ENCODE measurements around the gene RPTOR. TPM values are rescaled to one million over a fixed set of nuclear protein-coding genes. Genes with fewer than 3 reads are reported as not detected.

The RPTOR gene
- polyA plus RNA-seq, 4 donors: 3.2 to 16.5 (median 10.1) TPM

GRCh38 chr17:80962356-80963329 is 418.0 kb downstream of the RPTOR start:
- H3K4me3 ChIP-seq (ENCODE audit: low read depth in 1 of 3, low read length in 3 of 3): no peak overlapping the region
- DNase-seq (no peak), FAIRE-seq (no peak)
- H3K27ac ChIP-seq (ENCODE audit: low read depth in 1 of 3, low read length in 2 of 3): no peak overlapping the region
- no peaks in the 10 kb centered on the region for H3K27me3 ChIP-seq (ENCODE audit: control insufficient read depth in 3 of 3, insufficient read depth in 3 of 3, low read length in 3 of 3)
- no peaks in the 10 kb centered on the region for H3K9me3 ChIP-seq (ENCODE audit: control insufficient read depth in 2 of 2, insufficient read depth in 1 of 2, low read depth in 1 of 2, low read length in 1 of 2)
- H3K4me1 ChIP-seq (ENCODE audit: control insufficient read depth in 3 of 3, insufficient read depth in 2 of 3, low read depth in 1 of 3, low read length in 2 of 3): peaks cover 0 to 5% (median 0%) of the 10 kb centered on the region in 3 donors
- peaks cover 2 to 61% (median 5%) of the 10 kb centered on the region in 3 donors for H3K36me3 ChIP-seq (ENCODE audit: control insufficient read depth in 3 of 3, insufficient read depth in 2 of 3, low read depth in 1 of 3, low read length in 3 of 3)
- 90 to 94% (median 91%) methylated on average over 37 to 41 of the region's 41 CpGs for WGBS, 3 donors

GRCh38 chr17:80963812-80964543 is 419.3 kb downstream of the RPTOR start:
- FAIRE-seq: no peak
- H3K9me3 ChIP-seq (ENCODE audit: control insufficient read depth in 2 of 2, insufficient read depth in 1 of 2, low read depth in 1 of 2, low read length in 1 of 2): no peaks in the 10 kb centered on the region
- 93 to 94% (median 93%) methylated on average over 47 to 49 of the region's 49 CpGs for WGBS, 3 donors

GRCh38 chr17:80964544-80964856 is 419.9 kb downstream of the RPTOR start:
- Histone ChIP-seq H3K27me3 (ENCODE audit: control insufficient read depth in 3 of 3, insufficient read depth in 3 of 3, low read length in 3 of 3) (no peaks in the 10 kb centered on the region), H3K4me1 (ENCODE audit: control insufficient read depth in 3 of 3, insufficient read depth in 2 of 3, low read depth in 1 of 3, low read length in 2 of 3) (no peaks in the 10 kb centered on the region), H3K4me3 (ENCODE audit: low read depth in 1 of 3, low read length in 3 of 3) (no peak overlapping the region), H3K27ac (ENCODE audit: low read depth in 1 of 3, low read length in 2 of 3) (no peak overlapping the region), H3K36me3 (ENCODE audit: control insufficient read depth in 3 of 3, insufficient read depth in 2 of 3, low read depth in 1 of 3, low read length in 3 of 3) (peaks cover 2 to 57% (median 5%) of the 10 kb centered on the region in 3 donors), H3K9me3 (ENCODE audit: control insufficient read depth in 2 of 2, insufficient read depth in 1 of 2, low read depth in 1 of 2, low read length in 1 of 2) (no peaks in the 10 kb centered on the region)
- 85 to 94% (median 92%) methylated on average over 14 of the region's 14 CpGs for WGBS, 3 donors
- FAIRE-seq (no peak), DNase-seq (no peak)

More at GRCh38 chr17:80963812-80964543, 419.3 kb downstream of the RPTOR start:
- Histone ChIP-seq H3K4me3 (ENCODE audit: low read depth in 1 of 3, low read length in 3 of 3) (no peak overlapping the region), H3K27ac (ENCODE audit: low read depth in 1 of 3, low read length in 2 of 3) (no peak overlapping the region), H3K36me3 (ENCODE audit: control insufficient read depth in 3 of 3, insufficient read depth in 2 of 3, low read depth in 1 of 3, low read length in 3 of 3) (peaks cover 2 to 57% (median 5%) of the 10 kb centered on the region in 3 donors), H3K4me1 (ENCODE audit: control insufficient read depth in 3 of 3, insufficient read depth in 2 of 3, low read depth in 1 of 3, low read length in 2 of 3) (peaks cover 0 to 5% (median 0%) of the 10 kb centered on the region in 3 donors), H3K27me3 (ENCODE audit: control insufficient read depth in 3 of 3, insufficient read depth in 3 of 3, low read length in 3 of 3) (no peaks in the 10 kb centered on the region)
- no peak for DNase-seq

GRCh38 chr17:80964859-80965580 is 420.4 kb downstream of the RPTOR start:
- H3K27ac ChIP-seq (ENCODE audit: low read depth in 1 of 3, low read length in 2 of 3): no peak overlapping the region
- H3K27me3 ChIP-seq (ENCODE audit: control insufficient read depth in 3 of 3, insufficient read depth in 3 of 3, low read length in 3 of 3): peaks cover 0 to under 1% (median 0%) of the 10 kb centered on the region in 3 donors
- H3K9me3 ChIP-seq (ENCODE audit: control insufficient read depth in 2 of 2, insufficient read depth in 1 of 2, low read depth in 1 of 2, low read length in 1 of 2): no peaks in the 10 kb centered on the region
- WGBS, 3 donors: 90 to 93% (median 91%) methylated on average over 31 to 36 of the region's 36 CpGs
- H3K36me3 ChIP-seq (ENCODE audit: control insufficient read depth in 3 of 3, insufficient read depth in 2 of 3, low read depth in 1 of 3, low read length in 3 of 3): peaks cover 2 to 54% (median 5%) of the 10 kb centered on the region in 3 donors
- no peaks in the 10 kb centered on the region for H3K4me1 ChIP-seq (ENCODE audit: control insufficient read depth in 3 of 3, insufficient read depth in 2 of 3, low read depth in 1 of 3, low read length in 2 of 3)
- no peak overlapping the region for H3K4me3 ChIP-seq (ENCODE audit: low read depth in 1 of 3, low read length in 3 of 3)
- FAIRE-seq (no peak), DNase-seq (no peak)

DNA sequence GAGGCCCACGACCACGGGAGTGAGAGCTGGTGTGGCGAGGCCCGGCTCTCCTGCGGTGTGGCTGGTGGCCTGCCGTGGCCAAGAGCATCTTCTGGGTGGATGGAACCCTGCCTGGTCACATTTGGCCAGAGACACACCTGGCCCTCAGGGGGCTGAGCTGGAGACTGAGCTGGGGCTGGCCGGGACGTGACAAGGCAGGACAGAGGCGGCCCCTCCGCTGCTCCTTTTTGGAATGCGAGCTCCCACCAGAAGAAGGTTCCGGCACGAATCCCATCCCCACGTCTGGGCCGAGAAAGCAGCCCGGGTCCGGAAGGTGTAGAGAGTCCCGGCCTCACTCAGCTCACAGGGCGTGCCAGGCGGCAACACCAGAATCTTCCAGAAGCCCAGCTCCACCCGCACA is 421.0 kb downstream of the RPTOR start:
- FAIRE-seq: no peak
- no peak for DNase-seq
- H3K4me1 ChIP-seq (ENCODE audit: control insufficient read depth in 3 of 3, insufficient read depth in 2 of 3, low read depth in 1 of 3, low read length in 2 of 3): no peaks in the 10 kb centered on the region
- H3K9me3 ChIP-seq (ENCODE audit: control insufficient read depth in 2 of 2, insufficient read depth in 1 of 2, low read depth in 1 of 2, low read length in 1 of 2): no peaks in the 10 kb centered on the region
- no peak overlapping the region for H3K27ac ChIP-seq (ENCODE audit: low read depth in 1 of 3, low read length in 2 of 3)
- 91 to 94% (median 94%) methylated on average over 20 to 21 of the region's 21 CpGs for WGBS, 3 donors
- H3K36me3 ChIP-seq (ENCODE audit: control insufficient read depth in 3 of 3, insufficient read depth in 2 of 3, low read depth in 1 of 3, low read length in 3 of 3): peaks cover 2 to 48% (median 5%) of the 10 kb centered on the region in 3 donors
- peaks cover 0 to 7% (median 0%) of the 10 kb centered on the region in 3 donors for H3K27me3 ChIP-seq (ENCODE audit: control insufficient read depth in 3 of 3, insufficient read depth in 3 of 3, low read length in 3 of 3)
- no peak overlapping the region for H3K4me3 ChIP-seq (ENCODE audit: low read depth in 1 of 3, low read length in 3 of 3)

DNA sequence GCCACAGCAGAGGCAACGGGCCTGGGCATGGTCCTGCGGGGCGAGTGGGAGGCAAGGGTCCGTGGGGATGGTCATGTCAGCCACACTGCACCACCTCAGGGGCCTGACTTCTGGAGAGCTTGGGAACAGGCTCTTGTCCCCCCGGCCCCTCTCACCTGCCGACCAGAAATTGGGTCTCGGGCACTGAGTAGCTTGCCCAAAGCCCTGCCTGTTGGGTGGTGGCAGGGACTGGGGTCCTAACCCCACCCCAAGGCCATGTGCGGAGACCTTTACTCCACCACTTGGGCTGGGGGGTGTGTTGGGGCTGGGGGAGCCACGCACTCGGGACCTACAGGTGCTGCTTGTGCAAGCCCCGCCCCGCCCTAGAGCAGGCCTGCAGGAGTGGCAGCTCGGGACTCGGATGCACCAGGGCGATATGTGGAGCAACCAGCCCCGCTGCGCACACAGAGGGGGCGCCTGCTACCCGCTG is 422.8 kb downstream of the RPTOR start:
- Histone ChIP-seq H3K9me3 (ENCODE audit: control insufficient read depth in 2 of 2, insufficient read depth in 1 of 2, low read depth in 1 of 2, low read length in 1 of 2) (no peaks in the 10 kb centered on the region), H3K27ac (ENCODE audit: low read depth in 1 of 3, low read length in 2 of 3) (no peak overlapping the region), H3K4me3 (ENCODE audit: low read depth in 1 of 3, low read length in 3 of 3) (no peak overlapping the region), H3K27me3 (ENCODE audit: control insufficient read depth in 3 of 3, insufficient read depth in 3 of 3, low read length in 3 of 3) (peaks cover 0 to 21% (median 0%) of the 10 kb centered on the region in 3 donors), H3K4me1 (ENCODE audit: control insufficient read depth in 3 of 3, insufficient read depth in 2 of 3, low read depth in 1 of 3, low read length in 2 of 3) (no peaks in the 10 kb centered on the region), H3K36me3 (ENCODE audit: control insufficient read depth in 3 of 3, insufficient read depth in 2 of 3, low read depth in 1 of 3, low read length in 3 of 3) (peaks cover 2 to 32% (median 5%) of the 10 kb centered on the region in 3 donors)
- no peak for DNase-seq
- 53 to 84% (median 72%) methylated on average over 17 to 19 of the region's 19 CpGs for WGBS, 3 donors
- FAIRE-seq: no peak

DNA sequence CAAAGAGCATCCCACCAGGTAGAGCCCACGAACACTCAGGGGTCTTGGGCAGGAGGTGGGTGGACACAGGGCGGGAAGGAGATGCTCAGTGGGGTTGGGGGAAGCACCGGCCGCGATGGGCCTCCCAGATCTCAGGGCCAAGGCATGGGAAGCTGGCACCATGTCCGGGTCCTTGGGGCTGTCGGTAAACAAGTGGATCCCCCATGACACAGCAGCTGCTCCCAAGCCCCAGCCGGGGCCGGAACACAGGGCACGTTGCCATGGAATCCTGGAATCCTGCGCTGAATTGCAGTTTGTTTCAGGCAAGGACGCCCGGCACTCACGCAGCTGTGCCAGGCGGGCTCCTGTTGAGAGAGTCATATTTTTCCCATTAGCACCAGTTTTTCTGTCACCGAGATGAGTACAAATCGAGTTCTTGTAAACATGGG is 424.0 kb downstream of the RPTOR start:
- 35 to 43% (median 38%) methylated on average over 17 of the region's 17 CpGs for WGBS, 3 donors
- H3K27ac ChIP-seq (ENCODE audit: low read depth in 1 of 3, low read length in 2 of 3): no peak overlapping the region
- H3K9me3 ChIP-seq (ENCODE audit: control insufficient read depth in 2 of 2, insufficient read depth in 1 of 2, low read depth in 1 of 2, low read length in 1 of 2): no peaks in the 10 kb centered on the region
- no peak for FAIRE-seq
- no peaks in the 10 kb centered on the region for H3K4me1 ChIP-seq (ENCODE audit: control insufficient read depth in 3 of 3, insufficient read depth in 2 of 3, low read depth in 1 of 3, low read length in 2 of 3)
- peaks cover 2 to 27% (median 5%) of the 10 kb centered on the region in 3 donors for H3K36me3 ChIP-seq (ENCODE audit: control insufficient read depth in 3 of 3, insufficient read depth in 2 of 3, low read depth in 1 of 3, low read length in 3 of 3)
- DNase-seq: no peak
- H3K4me3 ChIP-seq (ENCODE audit: low read depth in 1 of 3, low read length in 3 of 3): no peak overlapping the region
- H3K27me3 ChIP-seq (ENCODE audit: control insufficient read depth in 3 of 3, insufficient read depth in 3 of 3, low read length in 3 of 3): peaks cover 0 to 22% (median 0%) of the 10 kb centered on the region in 3 donors

Data from small intestine (tissue), 7 donors.